COLO668 (cell line): ENCODE measurements around the gene CACNA1I.
A peak's percentile ranks its signal among the peaks of the same experiment; 100 is the strongest.

Experiments used
- DNase-seq: peaks from one replicate; lab custom pipeline; 2025; ENCODE audit not compliant: unreplicated experiment; lab: John Stamatoyannopoulos, UW

CACNA1I gene

DNA sequence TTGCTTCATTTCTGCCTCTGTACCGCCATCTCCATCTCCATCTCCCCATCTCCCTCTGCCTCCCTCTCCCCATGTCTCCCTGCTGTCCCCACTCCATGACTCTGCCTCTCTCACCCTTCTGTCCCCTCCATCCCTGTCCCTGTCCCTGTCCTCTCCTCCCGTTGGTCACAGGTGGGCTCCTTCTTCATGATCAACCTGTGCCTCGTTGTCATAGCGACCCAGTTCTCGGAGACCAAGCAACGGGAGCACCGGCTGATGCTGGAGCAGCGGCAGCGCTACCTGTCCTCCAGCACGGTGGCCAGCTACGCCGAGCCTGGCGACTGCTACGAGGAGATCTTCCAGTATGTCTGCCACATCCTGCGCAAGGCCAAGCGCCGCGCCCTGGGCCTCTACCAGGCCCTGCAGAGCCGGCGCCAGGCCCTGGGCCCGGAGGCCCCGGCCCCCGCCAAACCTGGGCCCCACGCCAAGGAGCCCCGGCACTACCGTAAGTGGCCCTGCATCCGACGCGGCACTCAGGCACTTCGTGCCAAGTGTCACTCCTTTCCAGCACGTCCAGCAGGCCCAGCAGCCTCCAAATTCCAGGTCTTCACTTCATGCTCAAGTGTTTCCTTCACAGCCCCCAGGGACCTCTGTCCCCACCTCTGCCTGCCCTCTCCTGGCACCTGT lies 76.0 kb downstream of the CACNA1I start:
- DNase-seq: peak; percentile 9

DNA sequence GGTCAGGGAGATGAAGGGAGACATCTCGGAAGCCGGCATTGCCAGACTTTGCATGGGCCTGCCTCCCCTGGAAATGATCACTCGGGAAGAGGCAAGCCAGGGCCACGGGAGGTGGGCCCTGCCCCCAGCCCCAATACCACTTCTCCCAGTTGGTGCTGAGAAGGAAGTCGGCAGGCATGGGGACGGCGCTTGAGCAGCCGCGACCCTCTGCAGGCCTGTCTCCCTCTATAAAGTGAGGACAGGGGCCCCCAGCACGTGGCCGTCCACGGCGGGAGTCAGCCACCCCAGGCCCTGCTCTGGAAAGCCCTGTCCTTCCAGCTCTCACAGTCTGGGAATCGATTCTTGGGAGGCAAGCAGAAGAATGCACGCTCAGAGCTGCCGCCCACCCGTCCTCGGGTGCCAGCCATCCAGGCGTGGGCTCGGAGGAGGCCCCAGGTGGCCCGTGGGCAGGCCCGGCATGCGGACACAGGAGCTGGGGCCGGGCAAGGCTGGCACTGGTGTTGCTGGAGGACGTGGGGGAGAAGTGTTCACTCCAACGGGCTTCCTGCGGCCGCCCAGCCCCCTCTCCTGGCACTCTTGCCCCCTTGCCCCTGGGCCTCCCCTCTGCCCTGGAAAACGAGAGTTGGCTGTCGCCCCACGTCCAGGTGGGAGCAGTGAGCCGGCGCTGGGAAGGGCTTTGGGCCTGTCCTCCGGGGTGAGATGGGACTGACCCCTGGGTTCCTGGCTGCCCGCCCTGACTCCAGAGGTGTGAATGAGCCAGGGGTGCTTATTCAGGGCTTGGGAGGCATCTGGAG lies 77.5 kb downstream of the CACNA1I start:
- no peak for DNase-seq

DNA sequence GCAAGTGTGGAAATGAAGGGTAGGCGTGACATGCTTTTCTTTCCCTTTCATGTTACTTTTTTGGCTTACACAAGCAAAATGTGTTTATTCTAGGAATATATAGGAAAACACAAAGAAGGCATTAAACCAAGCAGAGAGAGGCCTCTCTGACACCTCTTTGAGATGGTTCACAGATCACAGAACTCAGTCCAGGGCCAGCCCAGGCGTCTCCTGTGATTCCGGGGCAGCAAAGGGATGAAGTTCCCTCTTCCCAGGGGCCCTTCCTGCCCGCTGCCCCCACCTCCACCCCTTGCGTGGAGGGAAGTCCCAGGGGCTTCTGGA lies 78.0 kb downstream of the CACNA1I start:
- DNase-seq: no peak

DNA sequence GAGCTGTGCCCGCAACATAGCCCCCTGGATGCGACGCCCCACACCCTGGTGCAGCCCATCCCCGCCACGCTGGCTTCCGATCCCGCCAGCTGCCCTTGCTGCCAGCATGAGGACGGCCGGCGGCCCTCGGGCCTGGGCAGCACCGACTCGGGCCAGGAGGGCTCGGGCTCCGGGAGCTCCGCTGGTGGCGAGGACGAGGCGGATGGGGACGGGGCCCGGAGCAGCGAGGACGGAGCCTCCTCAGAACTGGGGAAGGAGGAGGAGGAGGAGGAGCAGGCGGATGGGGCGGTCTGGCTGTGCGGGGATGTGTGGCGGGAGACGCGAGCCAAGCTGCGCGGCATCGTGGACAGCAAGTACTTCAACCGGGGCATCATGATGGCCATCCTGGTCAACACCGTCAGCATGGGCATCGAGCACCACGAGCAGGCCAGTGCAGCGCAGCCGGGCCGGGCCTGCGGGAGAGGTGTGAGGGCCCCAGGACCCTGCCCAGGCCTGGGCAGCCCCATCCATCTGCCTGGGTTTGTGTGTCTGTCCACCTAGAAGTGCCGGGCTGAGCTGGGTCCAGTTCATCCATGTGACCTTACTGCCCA lies 79.0 kb downstream of the CACNA1I start:
- no peak for DNase-seq

DNA sequence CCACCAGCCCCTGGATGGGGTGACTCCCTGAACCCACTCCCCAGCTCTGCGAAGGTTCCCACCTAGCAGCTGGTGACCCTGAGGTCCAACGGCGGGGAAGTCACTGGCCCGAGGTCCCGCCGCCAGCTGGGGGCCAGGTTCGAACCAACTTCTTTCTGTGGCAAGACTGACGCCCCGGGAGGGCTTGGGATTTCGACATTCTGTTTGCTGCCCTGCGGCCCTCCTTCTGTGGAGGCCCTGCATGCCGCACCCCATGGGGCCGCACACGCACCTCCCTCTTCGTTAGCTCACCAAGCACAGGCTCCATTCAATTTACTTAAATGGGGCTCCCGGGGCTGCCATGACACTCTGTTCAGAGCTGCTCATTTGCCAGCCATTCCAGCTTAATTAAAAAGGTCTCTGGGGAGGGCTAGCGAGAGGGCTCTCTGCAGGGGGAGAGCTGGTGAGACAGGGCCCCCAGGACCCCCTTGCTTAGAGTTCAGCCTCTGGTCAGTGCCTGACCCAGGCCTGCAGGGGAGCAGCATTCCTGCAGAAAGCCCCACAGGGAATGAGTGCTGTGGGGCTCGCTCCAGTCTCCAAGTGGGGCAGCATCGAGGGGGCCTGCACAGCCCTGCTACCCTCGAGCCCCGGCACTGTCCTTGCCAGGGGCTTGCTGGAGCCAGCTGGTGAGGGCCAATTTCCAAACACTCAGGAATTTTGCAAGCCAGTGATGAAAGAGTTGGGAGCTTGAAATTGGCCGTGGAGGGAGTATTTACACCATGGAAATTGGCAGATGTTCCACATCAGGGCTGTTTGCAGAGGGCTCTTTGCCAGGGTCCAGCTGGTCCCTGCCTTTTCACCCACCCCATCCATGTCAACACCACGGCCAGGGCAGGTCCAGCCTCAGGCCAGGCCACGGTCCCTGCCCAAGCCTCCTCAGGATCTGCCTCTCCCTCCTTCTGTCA lies 80.8 kb downstream of the CACNA1I start:
- DNase-seq: no peak

DNA sequence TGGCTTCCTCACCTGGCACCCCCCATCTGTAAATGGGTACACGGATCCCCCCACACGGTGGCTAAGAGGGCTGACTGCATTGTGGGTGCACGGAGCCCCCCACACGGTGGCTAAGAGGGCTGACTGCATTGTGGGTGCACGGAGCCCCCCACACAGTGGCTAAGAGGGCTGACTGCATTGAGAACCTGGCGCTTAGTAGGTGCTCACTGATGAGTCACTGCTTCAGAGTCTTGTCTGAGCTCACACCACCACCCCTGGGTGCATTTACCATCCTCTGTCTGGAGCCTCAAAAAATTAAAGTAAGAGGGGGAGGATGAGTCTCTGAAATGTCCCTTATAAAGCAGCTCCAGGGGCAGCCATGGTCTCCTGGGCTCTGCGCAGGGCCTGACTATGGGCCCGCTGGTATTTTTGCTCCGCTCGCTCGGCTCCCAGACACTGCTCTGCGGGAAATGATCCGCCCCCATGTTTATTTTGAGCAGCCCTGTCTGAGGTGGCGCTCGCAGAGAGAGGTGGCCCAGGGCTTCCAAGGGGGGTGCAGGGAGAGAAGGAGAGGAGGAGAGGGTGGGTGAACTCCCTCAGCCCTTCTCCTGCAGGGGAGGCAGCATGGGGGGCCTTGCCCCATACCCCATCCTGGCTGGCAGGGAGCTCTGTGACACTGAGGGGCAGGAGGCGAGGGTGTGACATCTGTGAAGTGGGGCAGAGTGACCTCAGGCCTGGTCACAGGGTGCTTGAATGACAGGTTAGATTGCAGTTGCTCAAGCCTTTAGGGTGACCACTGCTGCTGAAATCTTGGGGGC lies 82.6 kb downstream of the CACNA1I start:
- DNase-seq: no peak

DNA sequence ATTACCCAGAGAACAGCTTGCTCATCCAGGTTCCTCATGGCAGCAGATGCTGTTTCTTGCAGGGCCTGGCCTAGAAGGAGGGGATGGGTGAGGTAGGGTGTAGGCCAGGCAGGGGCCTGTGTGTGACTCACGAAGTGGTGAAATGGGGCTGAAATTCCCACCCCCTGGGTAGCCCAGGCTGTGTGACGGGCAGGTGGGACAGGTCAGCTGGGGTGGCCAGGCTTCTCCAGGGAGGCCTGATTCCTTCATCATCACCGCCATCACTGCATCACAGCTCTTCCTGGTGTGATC lies 83.2 kb downstream of the CACNA1I start:
- no peak for DNase-seq

DNA sequence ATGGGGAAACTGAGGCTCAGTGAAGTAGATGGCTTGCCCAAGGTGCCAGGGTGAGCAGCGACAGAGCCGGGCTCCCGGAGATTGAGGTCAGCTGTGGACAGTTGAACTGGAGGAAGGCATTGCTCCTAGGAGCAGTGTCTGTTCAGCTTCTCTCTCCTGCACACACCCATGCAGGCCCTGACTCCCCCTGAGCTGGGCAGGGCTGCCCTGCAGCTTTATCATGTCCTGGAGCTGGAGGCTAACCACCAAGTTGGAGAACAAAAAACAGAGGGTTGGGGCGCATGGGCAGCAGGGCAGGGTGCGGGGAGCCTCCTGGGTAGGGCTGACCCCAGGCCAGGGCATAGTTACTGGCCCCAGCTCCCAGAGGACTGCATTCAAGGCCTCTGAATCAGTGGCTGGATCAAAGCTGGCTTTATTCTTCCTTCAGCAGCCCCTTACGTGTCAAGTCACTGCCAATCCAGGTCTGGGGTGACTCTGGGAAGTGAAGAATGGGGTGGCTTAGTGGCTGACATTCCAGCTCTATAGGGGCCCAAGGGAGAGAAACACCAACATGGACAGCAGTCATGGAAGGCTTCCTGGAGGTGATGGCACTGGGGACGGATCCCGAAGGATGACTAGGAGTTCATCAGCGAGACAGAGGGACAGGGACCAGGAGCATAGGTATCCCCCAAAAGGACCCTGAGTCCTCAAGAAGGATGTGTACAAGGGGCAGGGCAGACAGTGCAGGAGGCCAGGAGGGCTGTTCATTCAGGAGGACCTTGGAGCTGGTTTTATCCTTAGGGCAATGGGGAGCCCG lies 83.8 kb downstream of the CACNA1I start:
- no peak for DNase-seq

DNA sequence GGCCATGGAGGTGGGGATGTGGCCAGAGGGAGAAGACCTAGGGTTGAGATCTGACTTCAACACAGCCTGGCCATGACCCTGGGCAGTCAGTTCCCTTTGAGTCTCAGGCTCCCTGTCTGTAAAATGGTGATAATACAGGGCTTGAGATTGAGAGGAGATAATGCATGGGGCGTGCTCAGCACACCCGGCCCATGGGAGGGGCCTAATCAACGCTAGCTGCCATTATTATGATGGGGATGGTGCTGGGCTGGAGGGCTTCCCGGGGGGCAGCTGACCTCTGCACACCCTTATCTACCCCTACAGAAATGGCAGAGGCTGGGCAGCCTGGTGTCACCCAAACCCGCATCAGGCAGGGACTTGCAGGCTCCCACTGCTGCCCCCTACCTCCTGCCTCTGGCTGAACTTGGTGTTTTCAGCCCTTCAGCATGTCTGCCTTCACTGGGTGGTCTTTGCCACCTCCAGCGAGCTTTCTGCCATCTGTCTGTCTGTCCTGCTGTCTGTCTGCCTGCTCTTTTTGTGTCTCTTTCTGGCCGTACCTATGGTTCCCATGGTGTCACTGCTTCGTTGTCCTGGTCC lies 84.5 kb downstream of the CACNA1I start:
- no peak for DNase-seq

DNA sequence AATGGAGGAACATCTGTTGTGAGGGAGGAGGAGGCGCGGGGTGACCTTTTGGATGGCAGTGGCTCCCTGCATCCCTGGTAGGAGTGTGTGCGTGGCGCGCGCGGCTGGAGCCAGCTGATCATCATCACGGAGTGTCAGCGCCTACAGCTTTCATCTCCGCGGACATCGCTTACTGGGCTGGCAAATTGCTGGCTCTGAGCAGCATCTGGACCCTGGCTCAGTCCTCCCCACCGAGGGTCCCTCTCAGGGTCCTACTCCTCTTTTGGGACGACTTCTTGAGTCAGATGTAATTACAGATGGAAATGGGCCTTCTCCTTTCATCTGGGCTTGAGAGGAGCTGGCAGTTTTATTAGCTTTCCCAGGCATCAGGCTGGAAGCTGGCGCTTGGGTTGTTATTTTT lies 85.3 kb downstream of the CACNA1I start:
- peak; percentile 11 for DNase-seq

DNA sequence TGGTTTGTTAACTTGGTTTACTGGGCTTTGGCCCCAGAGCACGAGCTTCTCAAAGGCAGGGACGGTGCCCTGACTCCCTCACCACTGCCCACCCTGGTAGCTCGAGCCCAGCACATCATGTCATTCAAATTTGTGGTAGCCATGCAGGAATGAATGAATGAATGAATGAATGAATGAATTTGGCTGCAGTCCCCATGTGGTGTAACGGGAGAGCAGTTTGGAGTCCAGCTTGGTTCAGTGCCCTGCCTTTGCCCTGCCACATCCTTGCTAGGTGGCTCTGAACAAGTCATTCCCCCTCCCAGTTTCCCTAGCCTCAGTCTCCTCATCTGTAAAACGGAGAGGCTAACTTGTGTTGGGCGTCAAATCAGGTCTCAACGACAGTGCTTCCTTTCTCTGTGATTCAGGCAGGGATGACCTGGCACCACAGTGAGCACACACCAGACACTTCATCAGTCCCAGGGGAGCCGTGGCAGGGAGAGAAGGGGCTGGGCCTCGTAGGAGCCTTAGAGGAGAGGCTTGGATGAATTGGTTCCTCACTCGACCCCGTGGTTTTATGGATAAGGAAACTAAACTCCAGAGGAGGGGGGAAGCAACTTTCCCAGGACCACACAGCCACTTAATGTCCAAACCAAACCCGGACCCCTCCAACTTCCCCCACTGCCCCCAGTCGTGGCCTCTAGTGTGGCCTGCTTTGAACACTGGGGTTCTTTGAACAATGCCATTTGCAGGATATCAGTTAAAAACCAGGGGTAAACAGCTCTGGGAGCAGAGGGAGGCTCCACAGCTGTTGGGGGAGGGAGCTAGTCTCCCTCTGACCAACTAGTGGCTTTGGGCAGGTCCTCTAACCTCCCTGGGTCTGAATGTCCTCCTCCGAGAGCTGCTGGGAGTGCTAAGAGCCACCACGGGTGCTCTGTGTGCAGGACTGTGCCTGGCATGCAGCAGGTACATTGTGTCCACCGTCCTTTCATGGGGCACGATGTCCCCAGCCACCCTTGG lies 86.2 kb downstream of the CACNA1I start:
- DNase-seq: no peak

DNA sequence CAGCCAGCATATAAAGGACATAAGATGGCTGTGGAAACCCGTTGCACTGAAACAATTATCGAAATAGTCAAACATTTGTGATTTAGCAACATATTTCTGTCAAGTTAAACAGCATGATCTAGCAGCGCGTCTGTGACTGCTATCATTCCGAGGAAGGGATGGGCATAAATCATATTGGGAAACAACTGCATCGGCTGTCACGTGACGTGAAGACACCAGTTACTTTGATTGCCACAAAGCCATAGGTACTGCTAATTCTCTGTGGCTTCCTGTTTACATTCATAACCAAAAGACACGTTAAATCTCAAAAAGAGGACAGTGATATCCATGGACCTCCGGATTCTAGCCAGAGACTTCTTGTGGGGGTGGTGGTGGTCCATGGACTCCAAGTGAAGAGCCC lies 87.8 kb downstream of the CACNA1I start:
- no peak for DNase-seq

DNA sequence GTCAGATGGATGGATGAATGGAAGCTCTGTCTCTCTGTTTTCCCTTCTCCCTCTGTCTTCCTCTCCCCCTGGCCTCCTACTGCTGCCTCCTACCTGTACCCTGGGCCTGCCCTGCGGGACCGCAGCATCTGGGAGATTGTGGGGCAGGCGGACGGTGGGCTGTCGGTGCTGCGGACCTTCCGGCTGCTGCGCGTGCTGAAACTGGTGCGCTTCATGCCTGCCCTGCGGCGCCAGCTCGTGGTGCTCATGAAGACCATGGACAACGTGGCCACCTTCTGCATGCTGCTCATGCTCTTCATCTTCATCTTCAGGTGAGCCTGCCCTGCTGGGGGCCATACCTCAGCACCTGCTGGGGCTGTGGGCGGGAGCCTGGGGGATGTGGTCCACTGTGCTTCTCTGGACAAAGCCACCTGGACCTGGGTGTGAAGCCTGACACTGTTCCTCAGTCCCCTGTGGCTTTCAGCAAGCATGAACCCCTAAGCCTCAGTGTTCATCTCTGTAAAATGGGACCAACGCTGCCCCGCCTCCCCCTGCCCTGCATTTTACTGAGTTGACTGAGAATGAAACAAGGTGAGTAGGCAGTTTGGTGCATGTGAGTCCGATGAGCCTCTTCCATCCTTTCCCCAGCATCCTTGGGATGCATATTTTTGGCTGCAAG lies 88.4 kb downstream of the CACNA1I start:
- no peak for DNase-seq

DNA sequence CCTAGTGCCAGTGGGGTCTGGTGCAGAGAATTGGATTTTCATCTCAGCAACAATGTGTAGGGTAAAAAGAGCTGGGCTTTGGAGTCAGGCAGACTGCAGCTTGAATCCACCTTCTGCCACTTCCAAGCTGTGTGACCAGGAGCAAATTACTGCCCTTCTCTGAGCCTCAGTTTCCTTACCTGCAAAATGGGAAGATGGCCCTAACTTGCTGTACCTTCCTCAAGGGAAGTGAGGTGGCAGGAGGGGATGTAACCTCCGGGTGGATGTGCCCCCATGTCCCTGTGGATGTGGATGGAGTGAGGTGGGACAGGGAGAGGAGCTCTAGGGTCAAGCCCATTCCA lies 90.9 kb downstream of the CACNA1I start:
- no peak for DNase-seq

DNA sequence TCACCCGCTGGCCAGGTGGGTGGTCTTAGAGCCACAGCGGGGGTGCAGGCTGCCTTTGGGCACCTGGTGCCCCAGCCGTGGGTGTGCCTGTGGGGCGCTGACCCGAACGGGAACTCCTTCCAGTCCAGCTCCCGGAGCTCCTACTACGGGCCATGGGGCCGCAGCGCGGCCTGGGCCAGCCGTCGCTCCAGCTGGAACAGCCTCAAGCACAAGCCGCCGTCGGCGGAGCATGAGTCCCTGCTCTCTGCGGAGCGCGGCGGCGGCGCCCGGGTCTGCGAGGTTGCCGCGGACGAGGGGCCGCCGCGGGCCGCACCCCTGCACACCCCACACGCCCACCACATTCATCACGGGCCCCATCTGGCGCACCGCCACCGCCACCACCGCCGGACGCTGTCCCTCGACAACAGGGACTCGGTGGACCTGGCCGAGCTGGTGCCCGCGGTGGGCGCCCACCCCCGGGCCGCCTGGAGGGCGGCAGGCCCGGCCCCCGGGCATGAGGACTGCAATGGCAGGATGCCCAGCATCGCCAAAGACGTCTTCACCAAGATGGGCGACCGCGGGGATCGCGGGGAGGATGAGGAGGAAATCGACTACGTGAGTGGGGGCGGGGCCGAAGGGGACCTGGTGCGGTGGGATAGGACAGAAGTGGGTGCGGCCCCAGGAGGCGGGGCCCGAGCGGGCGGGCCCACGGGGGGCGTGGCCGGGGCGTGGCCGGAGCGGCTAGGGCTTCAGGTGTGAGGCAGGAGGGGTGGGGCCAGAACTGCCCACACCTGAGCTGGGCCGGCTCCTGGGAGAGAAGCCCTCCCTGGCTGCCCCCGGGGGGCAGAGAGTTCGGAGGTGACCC lies 91.5 kb downstream of the CACNA1I start:
- peak; percentile 66 for DNase-seq

DNA sequence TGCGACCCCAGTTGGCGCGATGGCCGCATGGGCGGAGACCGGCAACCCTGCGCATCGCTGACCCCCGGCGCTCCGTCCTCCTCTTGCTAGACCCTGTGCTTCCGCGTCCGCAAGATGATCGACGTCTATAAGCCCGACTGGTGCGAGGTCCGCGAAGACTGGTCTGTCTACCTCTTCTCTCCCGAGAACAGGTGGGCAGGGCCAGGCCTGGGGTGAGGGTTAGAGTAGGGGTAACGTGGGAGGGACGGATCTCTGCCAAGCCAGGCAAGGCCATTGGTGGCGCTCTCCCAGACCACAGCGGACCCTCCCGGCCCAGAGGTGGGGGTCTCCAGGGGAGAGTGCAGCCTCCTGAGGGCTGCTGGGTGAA lies 92.1 kb downstream of the CACNA1I start:
- DNase-seq: peak; percentile 45

DNA sequence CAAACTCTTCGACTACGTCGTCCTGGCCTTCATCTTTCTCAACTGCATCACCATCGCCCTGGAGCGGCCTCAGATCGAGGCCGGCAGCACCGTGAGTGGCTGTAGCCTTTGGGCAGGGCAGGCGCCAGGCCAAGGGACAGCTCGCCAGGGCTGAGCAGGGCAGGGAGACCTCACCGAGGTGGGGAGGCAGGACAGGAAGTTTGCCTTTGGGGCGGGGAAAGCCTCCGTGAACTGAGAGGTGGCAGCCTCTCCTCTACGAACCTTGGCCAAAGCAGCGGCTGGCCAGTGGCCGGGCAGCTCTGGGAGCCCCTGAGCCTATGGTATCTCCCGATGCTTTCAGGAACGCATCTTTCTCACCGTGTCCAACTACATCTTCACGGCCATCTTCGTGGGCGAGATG lies 93.2 kb downstream of the CACNA1I start:
- peak; percentile 36 for DNase-seq
